HepG2 (cell line): ENCODE measurements around the gene KLHDC4. TPM values are rescaled to one million over a fixed set of nuclear protein-coding genes. Genes with fewer than 3 reads are reported as not detected.
A peak's percentile ranks its signal among the peaks of the same experiment; 100 is the strongest.

Source experiments
- FLYWCH1 ChIP-seq: sonication (generic); formaldehyde crosslinking; IDR thresholded peaks from 2 replicates; pipeline ENCODE4 v1.8.1; 2023; ENCODE audit warnings: mild to moderate bottlenecking, missing genetic modification reagents
- GTF3A ChIP-seq: sonication (generic); formaldehyde crosslinking; conservative IDR thresholded peaks from 2 replicates; pipeline ENCODE4 v1.4.0; 2020; ENCODE audit warnings: mild to moderate bottlenecking, missing genetic modification reagents
- HMG20B ChIP-seq: conservative IDR thresholded peaks from 2 replicates; pipeline ENCODE4 v1.6.1; 2016; ENCODE audit warnings: missing genetic modification reagents, missing compliant biosample characterization
- HNRNPLL ChIP-seq: fragments of 200-400 bp; formaldehyde crosslinking; IDR thresholded peaks from 2 replicates; pipeline ENCODE4 v1.6.1; 2017; ENCODE audit warnings: mild to moderate bottlenecking, low read depth, low read length; ENCODE audit not compliant: poor library complexity, severe bottlenecking
- NBN ChIP-seq: fragments of 450-650 bp; conservative IDR thresholded peaks from 2 replicates; pipeline ENCODE4 v1.6.1; 2017
- NFYB ChIP-seq: sonication (generic); formaldehyde crosslinking; IDR thresholded peaks from 2 replicates; pipeline ENCODE4 v1.4.0; 2020; ENCODE audit warnings: missing genetic modification reagents
- PPARG ChIP-seq: conservative IDR thresholded peaks from 2 replicates; pipeline ENCODE4 v1.6.1; 2016; ENCODE audit warnings: missing biosample characterization, missing genetic modification reagents
- SOX13 ChIP-seq, 3 experiments: fragments of 450-650 bp in 1 of 3; sonication (generic) in 1 of 3; formaldehyde crosslinking in 1 of 3; IDR thresholded peaks in 2 of 3; conservative IDR thresholded peaks in 1 of 3; 2 replicates each; pipeline versions ENCODE4 v1.5.0 to v1.6.1; 2016 to 2020; ENCODE audit warnings: antibody characterized with exemption in 1 of 3, mild to moderate bottlenecking in 1 of 3, missing compliant biosample characterization in 1 of 3, missing genetic modification reagents in 1 of 3, moderate library complexity in 1 of 3
- TEAD3 ChIP-seq: optimal IDR thresholded peaks from 2 replicates; pipeline ENCODE3; 2016; ENCODE audit warnings: borderline replicate concordance
- TOE1 ChIP-seq: sonication (generic); formaldehyde crosslinking; IDR thresholded peaks from 2 replicates; pipeline ENCODE4 v1.4.0; 2020; ENCODE audit warnings: mild to moderate bottlenecking, missing genetic modification reagents
- ZEB1 ChIP-seq: IDR thresholded peaks from 2 replicates; pipeline ENCODE4 v1.6.1; 2012; ENCODE audit warnings: mild to moderate bottlenecking, low read depth, inconsistent platforms; ENCODE audit not compliant: insufficient replicate concordance
- ZFP36 ChIP-seq: fragments of 150-350 bp; IDR thresholded peaks from 2 replicates; pipeline ENCODE4 v1.6.1; 2018; ENCODE audit warnings: borderline replicate concordance, low read length, low read depth; ENCODE audit not compliant: partially characterized antibody
- ZNF670 ChIP-seq: sonication (generic); formaldehyde crosslinking; IDR thresholded peaks from 2 replicates; pipeline ENCODE4 v1.8.0; 2022; ENCODE audit warnings: mild to moderate bottlenecking, missing genetic modification reagents, borderline replicate concordance
- ZNF839 ChIP-seq: sonication (generic); formaldehyde crosslinking; IDR thresholded peaks from 2 replicates; pipeline ENCODE4 v1.4.0; 2020; ENCODE audit warnings: missing genetic modification reagents, mild to moderate bottlenecking, borderline replicate concordance
- polyA plus RNA-seq, 8 experiments: library from polyadenylated mRNA; depleted of rRNA in 3 of 8; stranded (reverse) in 7 of 8; unstranded in 1 of 8; fragments of >200 nt; fragmentation: Illumina TruSeq in 4 of 8; extraction: Trizol in 4 of 8; gene quantifications; 2 replicates each; pipeline versions ENCODE4 v1.2.1 to v1.2.3, GENCODE V29; 2011 to 2016; ENCODE audit warnings: low read depth in 4 of 8, missing spikeins in 1 of 8, mixed read lengths in 1 of 8; ENCODE audit not compliant: insufficient read depth in 1 of 8
- total RNA-seq, 5 experiments: library from RNA; depleted of rRNA; stranded (reverse); fragments of >200 nt; fragmentation: Illumina TruSeq; extraction: Trizol; gene quantifications; 2 replicates each; pipeline ENCODE4 v1.2.3, GENCODE V29; 2016; ENCODE audit warnings: low read depth in 1 of 5
- TF ChIP-seq, protein P1 (sequence below): sonication (generic); formaldehyde crosslinking; IDR thresholded peaks from 2 replicates; pipeline ENCODE4 v1.4.0; 2020; ENCODE audit warnings: missing genetic modification reagents, mild to moderate bottlenecking, borderline replicate concordance
- TF ChIP-seq, protein P2 (sequence below): sonication (generic); formaldehyde crosslinking; IDR thresholded peaks from 2 replicates; pipeline ENCODE4 v1.8.0; 2022; ENCODE audit warnings: missing genetic modification reagents, low read depth, mild to moderate bottlenecking, borderline replicate concordance
- TF ChIP-seq, protein P3 (sequence below): sonication (generic); formaldehyde crosslinking; IDR thresholded peaks from 2 replicates; pipeline ENCODE4 v1.9.0; 2021; ENCODE audit warnings: missing genetic modification reagents, borderline replicate concordance
- TF ChIP-seq, protein P4 (sequence below): sonication (generic); formaldehyde crosslinking; IDR thresholded peaks from 2 replicates; pipeline ENCODE4 v1.8.0; 2022; ENCODE audit warnings: mild to moderate bottlenecking, missing genetic modification reagents; ENCODE audit not compliant: insufficient replicate concordance
- TF ChIP-seq, protein P5 (sequence below): sonication (generic); formaldehyde crosslinking; IDR thresholded peaks from 2 replicates; pipeline ENCODE4 v1.8.1; 2023; ENCODE audit warnings: mild to moderate bottlenecking, missing genetic modification reagents

Gene KLHDC4
- total and polyA plus RNA-seq, 2 of the 13 experiments (the other 11 are each of a cell fraction or from before 2014, with no cell fraction given) = 18.7 to 31.8 TPM

DNA sequence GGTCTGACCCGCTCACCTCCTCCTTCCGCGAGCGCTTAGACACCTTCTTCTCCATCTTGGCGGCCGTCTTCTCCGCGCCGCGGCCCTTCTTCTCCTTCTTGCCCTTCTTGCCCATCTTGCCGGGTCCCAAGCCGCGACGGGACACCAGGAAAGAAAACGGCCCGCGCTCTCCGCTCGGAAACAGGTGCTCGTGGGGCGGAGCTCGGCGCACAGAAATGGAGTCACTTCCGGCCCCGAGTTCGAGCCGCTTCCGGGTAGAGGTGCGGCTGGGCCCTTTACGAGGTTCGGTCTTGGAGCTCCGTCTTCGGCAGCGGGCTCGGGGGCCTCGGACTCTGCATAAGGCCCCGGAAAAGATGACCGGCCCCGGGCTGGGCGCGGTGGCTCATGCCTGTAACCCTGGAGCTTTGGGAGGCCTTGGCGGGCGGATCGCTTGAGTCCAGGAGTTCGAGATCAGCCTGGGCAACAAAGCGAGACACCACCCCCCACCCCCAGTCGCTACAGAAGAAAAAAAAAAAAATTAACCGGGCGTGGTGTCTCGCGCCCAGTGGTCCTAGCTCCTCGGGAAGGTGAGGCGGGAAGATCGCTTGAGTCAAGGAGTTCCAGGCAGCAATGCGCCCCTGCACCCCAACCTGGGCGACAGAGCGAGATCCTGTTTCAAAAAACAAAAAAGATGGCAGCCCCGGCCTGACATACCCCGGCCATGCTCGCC, at the start of gene KLHDC4 (continued):
- TF ChIP-seq, protein P1, sequence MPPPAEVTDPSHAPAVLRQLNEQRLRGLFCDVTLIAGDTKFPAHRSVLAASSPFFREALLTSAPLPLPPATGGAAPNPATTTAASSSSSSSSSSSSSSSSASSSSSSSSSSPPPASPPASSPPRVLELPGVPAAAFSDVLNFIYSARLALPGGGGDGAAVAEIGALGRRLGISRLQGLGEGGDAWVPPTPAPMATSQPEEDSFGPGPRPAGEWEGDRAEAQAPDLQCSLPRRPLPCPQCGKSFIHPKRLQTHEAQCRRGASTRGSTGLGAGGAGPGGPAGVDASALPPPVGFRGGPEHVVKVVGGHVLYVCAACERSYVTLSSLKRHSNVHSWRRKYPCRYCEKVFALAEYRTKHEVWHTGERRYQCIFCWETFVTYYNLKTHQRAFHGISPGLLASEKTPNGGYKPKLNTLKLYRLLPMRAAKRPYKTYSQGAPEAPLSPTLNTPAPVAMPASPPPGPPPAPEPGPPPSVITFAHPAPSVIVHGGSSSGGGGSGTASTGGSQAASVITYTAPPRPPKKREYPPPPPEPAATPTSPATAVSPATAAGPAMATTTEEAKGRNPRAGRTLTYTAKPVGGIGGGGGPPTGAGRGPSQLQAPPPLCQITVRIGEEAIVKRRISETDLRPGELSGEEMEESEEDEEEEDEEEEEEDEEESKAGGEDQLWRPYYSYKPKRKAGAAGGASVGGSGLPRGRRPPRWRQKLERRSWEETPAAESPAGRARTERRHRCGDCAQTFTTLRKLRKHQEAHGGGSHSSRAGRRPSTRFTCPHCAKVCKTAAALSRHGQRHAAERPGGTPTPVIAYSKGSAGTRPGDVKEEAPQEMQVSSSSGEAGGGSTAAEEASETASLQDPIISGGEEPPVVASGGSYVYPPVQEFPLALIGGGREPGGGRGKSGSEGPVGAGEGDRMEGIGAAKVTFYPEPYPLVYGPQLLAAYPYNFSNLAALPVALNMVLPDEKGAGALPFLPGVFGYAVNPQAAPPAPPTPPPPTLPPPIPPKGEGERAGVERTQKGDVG (CRISPR knock-in tag) = peak; percentile 61
- TF ChIP-seq HNRNPLL = peak; percentile 36
- TF ChIP-seq TEAD3 (CRISPR knock-in tag) = peak; percentile 76
- peak; percentile 39 for TF ChIP-seq ZEB1
- TF ChIP-seq, protein P2, sequence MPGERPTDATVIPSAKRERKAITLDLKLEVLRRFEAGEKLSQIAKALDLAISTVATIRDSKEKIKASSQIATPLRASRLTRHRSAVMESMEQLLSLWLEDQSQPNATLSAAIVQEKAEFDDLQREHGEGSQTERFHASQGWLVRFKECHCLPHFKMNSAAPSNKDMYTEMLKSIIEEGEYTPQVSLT (CRISPR knock-in tag) = no peak
- TF ChIP-seq FLYWCH1 (CRISPR knock-in tag) = no peak
- TF ChIP-seq PPARG (CRISPR knock-in tag) = peak; percentile 27; the same call in 1 of the 2 replicates
- TF ChIP-seq TOE1 (CRISPR knock-in tag) = peak; percentile 66; the same call in 1 of the 2 replicates
- TF ChIP-seq, protein P3, sequence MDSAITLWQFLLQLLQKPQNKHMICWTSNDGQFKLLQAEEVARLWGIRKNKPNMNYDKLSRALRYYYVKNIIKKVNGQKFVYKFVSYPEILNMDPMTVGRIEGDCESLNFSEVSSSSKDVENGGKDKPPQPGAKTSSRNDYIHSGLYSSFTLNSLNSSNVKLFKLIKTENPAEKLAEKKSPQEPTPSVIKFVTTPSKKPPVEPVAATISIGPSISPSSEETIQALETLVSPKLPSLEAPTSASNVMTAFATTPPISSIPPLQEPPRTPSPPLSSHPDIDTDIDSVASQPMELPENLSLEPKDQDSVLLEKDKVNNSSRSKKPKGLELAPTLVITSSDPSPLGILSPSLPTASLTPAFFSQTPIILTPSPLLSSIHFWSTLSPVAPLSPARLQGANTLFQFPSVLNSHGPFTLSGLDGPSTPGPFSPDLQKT (CRISPR knock-in tag) = no peak; the same call in 1 of the 2 replicates
- TF ChIP-seq ZNF839 (CRISPR knock-in tag) = peak; percentile 94
- TF ChIP-seq GTF3A (CRISPR knock-in tag) = no peak
- TF ChIP-seq, protein P4, sequence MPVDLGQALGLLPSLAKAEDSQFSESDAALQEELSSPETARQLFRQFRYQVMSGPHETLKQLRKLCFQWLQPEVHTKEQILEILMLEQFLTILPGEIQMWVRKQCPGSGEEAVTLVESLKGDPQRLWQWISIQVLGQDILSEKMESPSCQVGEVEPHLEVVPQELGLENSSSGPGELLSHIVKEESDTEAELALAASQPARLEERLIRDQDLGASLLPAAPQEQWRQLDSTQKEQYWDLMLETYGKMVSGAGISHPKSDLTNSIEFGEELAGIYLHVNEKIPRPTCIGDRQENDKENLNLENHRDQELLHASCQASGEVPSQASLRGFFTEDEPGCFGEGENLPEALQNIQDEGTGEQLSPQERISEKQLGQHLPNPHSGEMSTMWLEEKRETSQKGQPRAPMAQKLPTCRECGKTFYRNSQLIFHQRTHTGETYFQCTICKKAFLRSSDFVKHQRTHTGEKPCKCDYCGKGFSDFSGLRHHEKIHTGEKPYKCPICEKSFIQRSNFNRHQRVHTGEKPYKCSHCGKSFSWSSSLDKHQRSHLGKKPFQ = peak; percentile 59
- TF ChIP-seq HMG20B (CRISPR knock-in tag) = peak; percentile 65
- TF ChIP-seq ZFP36 = no peak
- TF ChIP-seq NBN = no peak
- no peak; the same call in 1 of the 2 replicates for TF ChIP-seq NFYB (CRISPR knock-in tag)
- no peak; the same call in 1 of the 2 replicates for TF ChIP-seq SOX13 (IDR thresholded peaks at IDR 0.05)
- TF ChIP-seq SOX13 (CRISPR knock-in tag; conservative IDR thresholded peaks at IDR 0.05 in 1 of 2, IDR thresholded peaks at IDR 0.05 in 1 of 2) = no peak; a peak in 2 of 4 replicates
- peak; percentile 86 for TF ChIP-seq ZNF670
- TF ChIP-seq, protein P5, sequence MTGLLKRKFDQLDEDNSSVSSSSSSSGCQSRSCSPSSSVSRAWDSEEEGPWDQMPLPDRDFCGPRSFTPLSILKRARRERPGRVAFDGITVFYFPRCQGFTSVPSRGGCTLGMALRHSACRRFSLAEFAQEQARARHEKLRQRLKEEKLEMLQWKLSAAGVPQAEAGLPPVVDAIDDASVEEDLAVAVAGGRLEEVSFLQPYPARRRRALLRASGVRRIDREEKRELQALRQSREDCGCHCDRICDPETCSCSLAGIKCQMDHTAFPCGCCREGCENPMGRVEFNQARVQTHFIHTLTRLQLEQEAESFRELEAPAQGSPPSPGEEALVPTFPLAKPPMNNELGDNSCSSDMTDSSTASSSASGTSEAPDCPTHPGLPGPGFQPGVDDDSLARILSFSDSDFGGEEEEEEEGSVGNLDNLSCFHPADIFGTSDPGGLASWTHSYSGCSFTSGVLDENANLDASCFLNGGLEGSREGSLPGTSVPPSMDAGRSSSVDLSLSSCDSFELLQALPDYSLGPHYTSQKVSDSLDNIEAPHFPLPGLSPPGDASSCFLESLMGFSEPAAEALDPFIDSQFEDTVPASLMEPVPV (CRISPR knock-in tag) = peak; percentile 97
